D721Med (cell line): ENCODE measurements around the gene SACS.

ENCODE experiments used
- DNase-seq: peaks from one replicate; pipeline ENCODE4 v3.0.0; 2011; ENCODE audit warnings: low spot score; ENCODE audit not compliant: insufficient read length
- FAIRE-seq: peaks from 2 replicates; lab custom pipeline; 2011; peaks lifted over from hg19 to GRCh38; lab: Jason Lieb, UNC
- TF ChIP-seq, protein P1 (sequence below): IDR thresholded peaks from 2 replicates; pipeline ENCODE4 v1.5.1; 2012; ENCODE audit warnings: mild to moderate bottlenecking, control low read depth; ENCODE audit not compliant: insufficient read depth; ENCODE audit errors: missing control alignments

The SACS gene

DNA sequence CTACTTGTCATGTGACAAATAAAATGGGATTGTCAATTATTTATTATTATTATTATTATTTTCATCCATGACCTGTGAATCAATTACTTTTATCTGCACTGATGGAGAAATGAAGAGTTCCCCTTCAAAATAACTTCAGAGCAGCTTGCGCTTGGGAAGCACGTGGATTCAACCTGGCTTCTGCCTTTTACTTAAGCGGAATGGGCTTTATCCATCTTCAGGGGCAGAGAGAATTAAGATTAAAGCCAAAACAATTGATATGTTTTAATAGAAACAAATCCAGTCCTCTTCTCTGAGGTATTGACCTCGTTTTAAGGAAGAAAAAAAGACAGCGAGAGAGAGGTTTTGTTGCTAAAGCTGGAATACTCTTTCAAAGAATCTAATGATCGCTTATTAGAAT, 876 bp downstream of the SACS start:
- no peak for DNase-seq
- no peak for FAIRE-seq
- TF ChIP-seq, protein P1, sequence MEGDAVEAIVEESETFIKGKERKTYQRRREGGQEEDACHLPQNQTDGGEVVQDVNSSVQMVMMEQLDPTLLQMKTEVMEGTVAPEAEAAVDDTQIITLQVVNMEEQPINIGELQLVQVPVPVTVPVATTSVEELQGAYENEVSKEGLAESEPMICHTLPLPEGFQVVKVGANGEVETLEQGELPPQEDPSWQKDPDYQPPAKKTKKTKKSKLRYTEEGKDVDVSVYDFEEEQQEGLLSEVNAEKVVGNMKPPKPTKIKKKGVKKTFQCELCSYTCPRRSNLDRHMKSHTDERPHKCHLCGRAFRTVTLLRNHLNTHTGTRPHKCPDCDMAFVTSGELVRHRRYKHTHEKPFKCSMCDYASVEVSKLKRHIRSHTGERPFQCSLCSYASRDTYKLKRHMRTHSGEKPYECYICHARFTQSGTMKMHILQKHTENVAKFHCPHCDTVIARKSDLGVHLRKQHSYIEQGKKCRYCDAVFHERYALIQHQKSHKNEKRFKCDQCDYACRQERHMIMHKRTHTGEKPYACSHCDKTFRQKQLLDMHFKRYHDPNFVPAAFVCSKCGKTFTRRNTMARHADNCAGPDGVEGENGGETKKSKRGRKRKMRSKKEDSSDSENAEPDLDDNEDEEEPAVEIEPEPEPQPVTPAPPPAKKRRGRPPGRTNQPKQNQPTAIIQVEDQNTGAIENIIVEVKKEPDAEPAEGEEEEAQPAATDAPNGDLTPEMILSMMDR: no peak

DNA sequence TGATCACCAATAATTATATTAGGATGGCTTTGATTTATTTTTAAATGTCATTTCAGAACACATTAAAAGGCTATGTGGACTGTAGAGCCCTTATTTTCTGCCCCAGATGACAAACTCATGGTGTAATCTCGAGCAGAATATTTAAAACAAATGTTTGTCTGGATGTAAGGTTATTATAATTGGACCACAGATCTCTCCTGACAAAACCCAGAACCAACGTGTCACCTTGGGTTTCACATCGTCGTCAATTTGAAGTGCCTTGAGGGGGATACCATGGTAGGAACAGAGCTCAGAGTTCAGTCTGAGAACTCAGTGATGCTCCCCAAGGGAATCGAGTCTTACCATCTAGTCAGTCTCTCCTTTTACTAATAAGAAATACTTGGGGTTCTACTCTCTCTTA, 2.8 kb downstream of the SACS start:
- TF ChIP-seq, protein P1: no peak
- DNase-seq: no peak
- FAIRE-seq: no peak

DNA sequence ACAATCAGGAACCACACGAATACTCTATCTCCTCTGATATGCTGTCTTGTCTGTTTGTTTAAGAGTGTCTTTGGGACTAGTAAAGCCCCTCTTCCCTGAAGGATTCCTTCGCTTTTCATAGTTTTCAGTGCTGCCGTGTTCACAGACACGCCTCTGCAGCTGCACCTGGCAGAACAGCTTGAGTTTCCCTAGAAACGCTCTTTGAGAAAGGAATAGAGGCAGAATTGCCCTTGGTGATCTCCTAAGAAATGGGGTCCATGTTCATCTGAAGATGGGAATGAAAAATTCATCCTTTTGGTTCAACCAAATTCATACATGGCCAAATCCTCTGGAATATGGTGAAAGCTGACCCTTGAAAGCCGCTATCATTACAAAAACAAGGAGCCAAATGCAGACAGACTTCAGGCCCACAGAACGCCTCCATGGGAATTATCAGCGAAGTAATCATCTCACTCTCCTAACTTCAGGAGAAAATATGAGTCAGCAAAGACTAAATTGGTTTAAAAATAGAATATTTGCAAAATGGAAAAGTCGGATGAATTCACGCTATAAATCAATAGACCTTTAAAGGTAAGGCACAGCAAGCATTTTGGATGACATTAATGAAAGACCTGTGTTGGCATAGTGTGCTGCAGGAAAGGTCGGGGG, 5.5 kb downstream of the SACS start:
- TF ChIP-seq, protein P1: no peak
- DNase-seq: no peak
- no peak for FAIRE-seq

DNA sequence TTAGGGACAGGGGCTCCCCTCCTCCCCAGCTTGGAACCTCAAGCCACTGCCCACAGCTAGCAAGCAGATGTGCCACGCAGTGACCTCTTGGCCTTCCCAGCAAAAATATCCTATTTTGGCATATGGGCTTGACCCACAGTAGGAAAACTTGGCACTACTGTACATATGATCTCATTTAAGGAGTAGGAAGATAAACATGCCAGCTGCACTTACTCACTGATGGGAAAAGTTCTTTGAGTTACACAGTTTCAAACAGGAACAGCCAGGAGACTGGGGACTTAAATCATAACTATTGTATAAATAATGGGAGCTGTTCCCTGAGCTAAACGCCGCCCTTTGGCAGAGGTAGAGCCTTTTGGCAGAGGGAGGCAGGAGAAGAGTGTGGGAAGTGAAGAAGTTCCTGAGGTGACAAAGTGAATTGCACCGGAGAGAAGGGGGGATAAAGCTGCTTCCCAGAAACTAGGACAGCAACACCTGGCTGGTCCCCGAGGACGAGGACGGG, 6.1 kb downstream of the SACS start:
- TF ChIP-seq, protein P1: no peak
- DNase-seq (no peak), FAIRE-seq (no peak)

DNA sequence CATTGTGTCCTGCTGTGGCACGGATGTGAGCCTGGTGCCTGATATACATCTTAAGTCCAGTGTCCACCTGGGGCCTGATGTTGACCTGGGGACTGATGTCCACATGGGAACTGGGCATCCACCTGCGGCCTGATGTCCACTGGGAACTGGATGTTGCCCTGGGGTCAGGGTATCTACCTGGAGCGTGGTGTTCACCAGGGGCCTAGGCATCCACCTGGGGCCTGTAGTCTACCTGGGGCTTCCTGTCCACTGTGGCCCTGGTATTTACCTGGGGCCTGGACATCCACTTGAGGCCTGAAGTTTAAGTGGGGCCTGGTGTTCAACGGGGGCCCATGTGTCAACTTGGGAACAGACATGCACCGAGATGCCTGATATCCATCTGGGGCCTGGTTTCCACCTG, 11.9 kb downstream of the SACS start:
- no peak for FAIRE-seq
- TF ChIP-seq, protein P1: no peak
- no peak for DNase-seq

DNA sequence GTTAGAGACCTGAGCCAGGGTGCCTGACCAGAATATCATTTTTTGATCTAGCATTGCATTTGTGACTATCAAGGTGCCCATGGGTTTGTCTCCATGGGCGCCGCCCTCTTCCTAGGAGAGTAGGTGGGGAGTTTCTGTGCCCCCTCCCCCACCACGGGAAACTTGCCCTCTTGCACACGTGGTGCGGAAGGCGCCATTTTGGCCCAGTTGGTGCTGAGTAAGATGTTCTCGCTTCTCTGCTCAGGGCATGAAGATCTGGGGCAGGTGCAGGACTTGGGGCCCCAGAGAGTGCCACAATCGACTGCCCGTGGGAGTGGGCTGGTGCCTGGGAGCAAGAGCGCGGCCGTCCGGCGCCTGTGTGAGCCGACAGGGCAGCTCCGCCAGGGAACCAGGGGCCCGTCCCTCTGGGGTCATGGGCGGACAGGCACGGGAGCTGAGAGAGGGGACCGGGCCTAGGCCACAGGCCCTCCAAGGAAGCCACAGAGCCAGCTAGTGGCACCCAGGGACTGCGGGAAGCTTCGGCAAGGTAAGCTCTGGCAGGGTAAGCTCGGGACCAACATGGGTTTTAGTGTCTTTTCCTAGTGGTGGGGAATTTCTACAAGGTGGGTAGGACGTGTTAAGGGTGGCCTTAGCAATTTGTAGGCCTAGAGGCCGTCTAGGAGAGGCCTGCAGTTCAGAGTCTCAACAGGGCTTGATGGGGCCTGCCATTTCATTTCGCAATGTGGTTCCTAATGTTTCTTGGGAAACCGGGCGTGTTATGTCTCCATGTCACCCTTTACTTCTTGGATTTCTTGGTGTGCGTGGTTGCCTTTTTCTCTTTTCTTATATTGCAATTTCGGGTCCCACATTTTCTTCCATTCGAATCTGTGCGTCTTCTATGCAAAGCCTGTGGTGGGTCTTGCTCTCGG, 14.5 kb downstream of the SACS start:
- FAIRE-seq (no peak), DNase-seq (no peak)
- TF ChIP-seq, protein P1: no peak
